Caco-2 (cell line): ENCODE data around the gene LHX1. TPM values are rescaled to one million over a fixed set of nuclear protein-coding genes. Genes with fewer than 3 reads are reported as not detected.
A peak's percentile ranks its signal among the peaks of the same experiment; 100 is the strongest.

Experiments used
- BruUV-seq: library from RNA; stranded (reverse); fragments of 400-500 nt; replicated peaks from 2 replicates; lab custom pipeline; 2021; lab: Mats Ljungman, UMichigan
- CTCF ChIA-PET: fragments of 300-600 bp; sonication (Branson Sonifier 250); formaldehyde crosslinking; loops from one replicate; lab custom pipeline; 2022; ENCODE audit warnings: antibody characterized with exemption; lab: Charles Lee
- POLR2A ChIA-PET: fragments of 300-600 bp; sonication (Branson Sonifier 250); formaldehyde crosslinking; loops from one replicate; lab custom pipeline; 2022; ENCODE audit warnings: antibody characterized with exemption; lab: Charles Lee
- DNase-seq, 2 experiments: peaks; one replicate each; pipeline versions ENCODE4 v3.0.0 to v3.0.0-alpha.2; 2020 to 2022
- H3K27me3 ChIP-seq: replicated peaks from 2 replicates; pipeline ENCODE4 v1.6.0; 2011; ENCODE audit warnings: low read length; ENCODE audit not compliant: control insufficient read depth, insufficient read depth
- H3K36me3 ChIP-seq: 2 replicates; pipeline ENCODE4 v1.5.1; 2011; ENCODE audit warnings: low read length; ENCODE audit not compliant: control insufficient read depth, insufficient read depth
- H3K4me1 ChIP-seq: fragments of 250-450 bp; sonication (Bioruptor Pico); 2 replicates; pipeline ENCODE4 v1.5.1; 2020; ENCODE audit warnings: mild to moderate bottlenecking
- H3K4me3 ChIP-seq: 2 replicates; pipeline ENCODE4 v1.5.1; 2011; ENCODE audit warnings: low read depth, mild to moderate bottlenecking, control low read depth, low read length
- H3K9me3 ChIP-seq: fragments of 250-450 bp; sonication (Bioruptor Pico); 2 replicates; pipeline ENCODE4 v1.5.1; 2020; ENCODE audit warnings: mild to moderate bottlenecking, moderate library complexity
- H3K27ac Mint-ChIP-seq: one replicate; pipeline ENCODE4 v1.8.0; 2022; ENCODE audit warnings: mixed read lengths; ENCODE audit not compliant: unreplicated experiment
- H3K27me3 Mint-ChIP-seq: one replicate; pipeline ENCODE4 v1.8.0; 2022; ENCODE audit warnings: mixed read lengths; ENCODE audit not compliant: insufficient read depth, unreplicated experiment
- H3K36me3 Mint-ChIP-seq: one replicate; pipeline ENCODE4 v1.8.0; 2022; ENCODE audit warnings: mild to moderate bottlenecking, mixed read lengths; ENCODE audit not compliant: insufficient read depth, unreplicated experiment
- H3K4me1 Mint-ChIP-seq: one replicate; pipeline ENCODE4 v1.8.0; 2022; ENCODE audit warnings: low read depth, mixed read lengths; ENCODE audit not compliant: unreplicated experiment
- H3K4me3 Mint-ChIP-seq: one replicate; pipeline ENCODE4 v1.8.0; 2022; ENCODE audit warnings: mild to moderate bottlenecking, moderate library complexity, mixed read lengths; ENCODE audit not compliant: unreplicated experiment
- H3K9me3 Mint-ChIP-seq: one replicate; pipeline ENCODE4 v1.8.0; 2022; ENCODE audit warnings: mixed read lengths; ENCODE audit not compliant: unreplicated experiment
- CTCF ChIP-seq, 2 experiments: fragments of 200-600 bp in 1 of 2; IDR thresholded peaks; 1 replicate in 1 of 2; 2 replicates in 1 of 2; pipeline versions ENCODE4 v1.5.1 to v1.8.0; 2011 to 2022; ENCODE audit warnings: antibody characterized with exemption in 1 of 2, control low read depth in 1 of 2, inconsistent platforms in 1 of 2, low read depth in 1 of 2, low read length in 1 of 2, mild to moderate bottlenecking in 1 of 2, moderate library complexity in 1 of 2; ENCODE audit not compliant: insufficient read depth in 1 of 2, severe bottlenecking in 1 of 2, unreplicated experiment in 1 of 2
- intact Hi-C: fragments of 100-400 bp; cut with micrococcal nuclease; formaldehyde crosslinking; loops from one replicate; pipeline ENCODE4 v1.10.0; 2022; ENCODE audit not compliant: unreplicated experiment
- total RNA-seq: library from RNA; stranded (reverse); gene quantifications from 2 replicates; pipeline ENCODE4 v1.2.3, GENCODE V29; 2022

Gene LHX1
- total RNA-seq, 1 experiment from 2014 or later = not detected

GRCh38 chr17:36900160-36900512, 37.1 kb upstream of the LHX1 start:
- BruUV-seq = no TSS peak

GRCh38 chr17:36901506-36901905, 35.8 kb upstream of the LHX1 start:
- intact Hi-C loops = no loop called here
- Histone ChIP-seq H3K4me3 (no peak overlapping the region), H3K9me3 (no peaks in the 10 kb centered on the region), H3K36me3 (no peaks in the 10 kb centered on the region), H3K27me3 (no peaks in the 10 kb centered on the region), H3K4me1 (peaks cover 12% of the 10 kb centered on the region)
- BruUV-seq = no TSS peak
- no peaks in the 10 kb centered on the region for H3K9me3 Mint-ChIP-seq
- peaks cover 3% of the 10 kb centered on the region for H3K27me3 Mint-ChIP-seq
- CTCF ChIA-PET = no interaction called here
- H3K4me3 Mint-ChIP-seq = no peak overlapping the region
- POLR2A ChIA-PET = no interaction called here
- no peak overlapping the region for H3K27ac Mint-ChIP-seq
- no peak for TF ChIP-seq CTCF (IDR thresholded peaks at IDR 0.05; ENCODE audit: insufficient read depth in 1 of 2, low read depth in 1 of 2, low read length in 1 of 2, severe bottlenecking in 1 of 2, unreplicated experiment in 1 of 2)
- peaks cover 7% of the 10 kb centered on the region for H3K4me1 Mint-ChIP-seq
- no peaks in the 10 kb centered on the region for H3K36me3 Mint-ChIP-seq
- peak; percentile 27 to 46 for DNase-seq

More at GRCh38 chr17:36900160-36900512, 37.1 kb upstream of the LHX1 start:
- no peak overlapping the region for H3K4me3 Mint-ChIP-seq
- peaks cover 7% of the 10 kb centered on the region for H3K4me1 Mint-ChIP-seq
- Histone ChIP-seq H3K36me3 (no peaks in the 10 kb centered on the region), H3K9me3 (no peaks in the 10 kb centered on the region), H3K27me3 (no peaks in the 10 kb centered on the region), H3K4me3 (no peak overlapping the region), H3K4me1 (peaks cover 12% of the 10 kb centered on the region)
- no peaks in the 10 kb centered on the region for H3K36me3 Mint-ChIP-seq
- CTCF ChIA-PET = no interaction called here
- POLR2A ChIA-PET = no interaction called here
- no peak for DNase-seq
- no peak for TF ChIP-seq CTCF (IDR thresholded peaks at IDR 0.05; ENCODE audit: insufficient read depth in 1 of 2, low read depth in 1 of 2, low read length in 1 of 2, severe bottlenecking in 1 of 2, unreplicated experiment in 1 of 2)
- H3K27me3 Mint-ChIP-seq = no peaks in the 10 kb centered on the region
- intact Hi-C loops = no loop called here
- H3K27ac Mint-ChIP-seq = no peak overlapping the region
- no peaks in the 10 kb centered on the region for H3K9me3 Mint-ChIP-seq

- no peak for DNase-seq
- CTCF ChIA-PET = no interaction called here
- H3K4me3 ChIP-seq = no peak overlapping the region
- POLR2A ChIA-PET = no interaction called here
- no peaks in the 10 kb centered on the region for H3K27me3 ChIP-seq
- H3K36me3 Mint-ChIP-seq = no peaks in the 10 kb centered on the region
- no peaks in the 10 kb centered on the region for H3K9me3 Mint-ChIP-seq
- no TSS peak for BruUV-seq
- H3K4me1 Mint-ChIP-seq = no peaks in the 10 kb centered on the region
- no peak overlapping the region for H3K4me3 Mint-ChIP-seq
- H3K27me3 Mint-ChIP-seq = peaks cover 16% of the 10 kb centered on the region
- intact Hi-C loops = no loop called here
- H3K27ac Mint-ChIP-seq = no peak overlapping the region
- no peaks in the 10 kb centered on the region for H3K9me3 ChIP-seq
- no peaks in the 10 kb centered on the region for H3K36me3 ChIP-seq
- H3K4me1 ChIP-seq = no peaks in the 10 kb centered on the region
- no peak for TF ChIP-seq CTCF (IDR thresholded peaks at IDR 0.05; ENCODE audit: insufficient read depth in 1 of 2, low read depth in 1 of 2, low read length in 1 of 2, severe bottlenecking in 1 of 2, unreplicated experiment in 1 of 2)
These were observed 29.9 kb upstream of the LHX1 start for GRCh38 chr17:36907407-36907806.
